SU-DHL-6 (cell line): Measurements from ENCODE around the gene SF3B5.

Experiments used
- H2AFZ ChIP-seq: fragments of 200-600 bp; sonication (generic); 2 replicates; pipeline ENCODE4 v1.6.1; 2014; ENCODE audit warnings: low read depth, mild to moderate bottlenecking, moderate library complexity, mixed read lengths, antibody characterized with exemption, low read length; ENCODE audit not compliant: severe bottlenecking
- H3F3A ChIP-seq: fragments of 200-600 bp; shearing (Covaris generic); 2 replicates; pipeline ENCODE4 v1.6.0; 2016; ENCODE audit warnings: antibody characterized with exemption, mild to moderate bottlenecking; ENCODE audit not compliant: insufficient read depth
- H3K27ac ChIP-seq: fragments of 200-600 bp; sonication (generic); 2 replicates; pipeline ENCODE4 v1.5.1; 2016; ENCODE audit warnings: low read depth, mild to moderate bottlenecking, low read length, moderate library complexity, mixed read lengths
- H3K27me3 ChIP-seq: fragments of 200-600 bp; sonication (generic), shearing (Covaris generic); 2 replicates; pipeline ENCODE4 v1.6.0; 2014; ENCODE audit warnings: mild to moderate bottlenecking, low read length
- H3K36me3 ChIP-seq: fragments of 200-600 bp; sonication (generic); 2 replicates; pipeline ENCODE4 v1.6.1; 2014; ENCODE audit warnings: mild to moderate bottlenecking, low read length, mixed read lengths
- H3K4me2 ChIP-seq: fragments of 300-600, 200-600 bp; shearing (Covaris generic), sonication (generic); 2 replicates; pipeline ENCODE4 v1.6.0; 2014; ENCODE audit warnings: low read length, low read depth, mild to moderate bottlenecking; ENCODE audit not compliant: poor library complexity, severe bottlenecking
- H3K4me3 ChIP-seq: fragments of 200-600 bp; sonication (generic); 2 replicates; pipeline ENCODE4 v1.5.1; 2014; ENCODE audit warnings: antibody characterized with exemption, low read length, mild to moderate bottlenecking, mixed read lengths; ENCODE audit not compliant: insufficient read depth, poor library complexity, severe bottlenecking
- H3K79me2 ChIP-seq: fragments of 200-600 bp; sonication (generic); 2 replicates; pipeline ENCODE4 v1.6.1; 2014; ENCODE audit warnings: mild to moderate bottlenecking, low read length, moderate library complexity; ENCODE audit not compliant: insufficient read depth
- H3K9ac ChIP-seq: fragments of 200-600 bp; sonication (generic); 2 replicates; pipeline ENCODE4 v1.7.0; 2014; ENCODE audit warnings: mild to moderate bottlenecking, low read length
- H3K9me2 ChIP-seq: fragments of 200-600 bp; sonication (generic); replicated peaks from 2 replicates; pipeline ENCODE4 v1.6.1; 2014; ENCODE audit warnings: low read length; ENCODE audit not compliant: insufficient read depth
- H3K9me3 ChIP-seq: fragments of 200-600 bp; sonication (generic); 2 replicates; pipeline ENCODE4 v1.6.1; 2014; ENCODE audit warnings: low read length, mixed read lengths; ENCODE audit not compliant: insufficient read depth
- H4K20me1 ChIP-seq: fragments of 200-600 bp; sonication (generic); 2 replicates; pipeline ENCODE4 v1.6.1; 2014; ENCODE audit warnings: low read depth, mild to moderate bottlenecking, antibody characterized with exemption, low read length, moderate library complexity, mixed read lengths
- CTCF ChIP-seq: fragments of 200-600 bp; sonication (generic); IDR thresholded peaks from one replicate; pipeline ENCODE4 v1.5.1; 2017; ENCODE audit warnings: antibody characterized with exemption, mild to moderate bottlenecking, low read length, moderate library complexity; ENCODE audit not compliant: insufficient read depth, poor library complexity, severe bottlenecking
- EZH2phosphoT487 ChIP-seq: fragments of 200-600 bp; sonication (generic), shearing (Covaris generic); conservative IDR thresholded peaks from 2 replicates; pipeline ENCODE4 v1.6.1; 2018; ENCODE audit warnings: mild to moderate bottlenecking, antibody characterized with exemption, low read length, moderate library complexity, mixed read lengths

The SF3B5 gene

DNA sequence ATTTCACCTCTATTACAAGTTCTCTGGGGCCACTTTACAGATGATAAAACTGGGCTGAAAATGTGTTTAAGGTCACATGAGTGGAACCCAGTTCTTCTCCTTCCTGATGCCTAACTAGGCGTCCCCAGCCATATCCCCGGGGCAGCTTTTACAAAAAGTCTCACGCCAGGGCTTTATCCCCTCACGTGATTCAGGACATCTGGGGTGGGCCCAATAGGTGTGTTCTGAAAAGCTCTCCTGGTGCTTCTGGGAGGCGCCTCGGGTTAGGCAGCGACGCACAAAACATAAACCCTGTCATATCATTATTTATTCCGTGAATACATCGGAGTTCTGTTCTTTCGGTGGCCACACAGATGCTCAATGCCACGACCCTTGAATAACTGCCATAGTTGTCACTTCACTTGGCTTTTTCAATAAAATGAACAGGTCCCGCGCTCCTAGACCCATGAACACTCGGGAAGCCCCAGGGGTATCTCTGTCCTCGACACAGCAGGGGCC lies 32.1 kb downstream of the SF3B5 start:
- Histone ChIP-seq H3K36me3 (no peaks in the 10 kb centered on the region), H3K27ac (no peak overlapping the region), H3K79me2 (no peaks in the 10 kb centered on the region), H3K27me3 (no peaks in the 10 kb centered on the region), H3K9me2 (no peaks in the 10 kb centered on the region), H3K4me3 (peak overlapping the region; percentile 59), H3K9me3 (no peaks in the 10 kb centered on the region), H4K20me1 (no peaks in the 10 kb centered on the region), H3K4me2 (peak overlapping the region; percentile 64), H2AFZ (peak overlapping the region; percentile 73), H3K9ac (peak overlapping the region; percentile 87), H3F3A (no peaks in the 10 kb centered on the region)
- TF ChIP-seq CTCF (no peak), EZH2phosphoT487 (no peak)

- Histone ChIP-seq H3K4me3 (peak overlapping the region; percentile 59), H3K9me3 (no peaks in the 10 kb centered on the region), H3K4me2 (peak overlapping the region; percentile 64), H3K36me3 (no peaks in the 10 kb centered on the region), H3K27ac (no peak overlapping the region), H3K9me2 (no peaks in the 10 kb centered on the region), H3K79me2 (no peaks in the 10 kb centered on the region), H4K20me1 (no peaks in the 10 kb centered on the region), H2AFZ (peak overlapping the region; percentile 73), H3K9ac (peak overlapping the region; percentile 87; the same call in 1 of the 2 replicates), H3K27me3 (no peaks in the 10 kb centered on the region), H3F3A (no peaks in the 10 kb centered on the region)
- no peak for TF ChIP-seq CTCF
- no peak for TF ChIP-seq EZH2phosphoT487
Observed at GRCh38 chr6:144062786-144063185, 32.6 kb downstream of the SF3B5 start.

DNA sequence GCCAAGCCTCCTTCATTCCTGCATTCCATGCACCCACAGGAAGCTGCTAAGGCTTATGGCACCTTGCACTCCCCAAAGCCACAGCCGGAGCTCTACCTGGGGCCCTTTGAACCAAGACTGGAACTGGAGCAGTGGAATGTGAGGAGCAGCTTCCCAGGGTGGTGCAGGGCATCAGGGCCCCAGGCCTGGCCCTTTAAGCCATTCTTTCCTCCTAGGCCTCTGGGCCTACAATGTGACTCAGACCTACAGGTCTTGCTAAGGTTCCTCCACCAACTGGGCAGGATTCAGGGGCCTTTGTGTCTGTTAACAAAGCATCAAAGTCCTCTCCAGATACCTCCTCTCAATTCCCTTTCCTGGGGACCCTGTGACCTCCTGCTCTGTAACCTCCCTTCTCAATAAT lies 36.2 kb downstream of the SF3B5 start:
- Histone ChIP-seq H3K36me3 (no peaks in the 10 kb centered on the region), H4K20me1 (no peaks in the 10 kb centered on the region), H3K27me3 (no peaks in the 10 kb centered on the region), H3K9ac (no peak overlapping the region), H3F3A (no peaks in the 10 kb centered on the region), H3K79me2 (no peaks in the 10 kb centered on the region), H2AFZ (no peak overlapping the region), H3K4me3 (no peak overlapping the region), H3K9me3 (no peaks in the 10 kb centered on the region), H3K4me2 (no peak overlapping the region), H3K9me2 (no peaks in the 10 kb centered on the region), H3K27ac (no peak overlapping the region)
- TF ChIP-seq EZH2phosphoT487 (no peak), CTCF (no peak)
